Smooth muscle cell (in vitro differentiated cells): ENCODE measurements around the gene RWDD4. TPM values are rescaled to one million over a fixed set of nuclear protein-coding genes. Genes with fewer than 3 reads are reported as not detected.

ENCODE experiments used
- DNase-seq: peaks from one replicate; lab custom pipeline; 2025; ENCODE audit not compliant: unreplicated experiment; lab: John Stamatoyannopoulos, UW
- H2AFZ ChIP-seq: fragments of 200-600 bp; sonication (generic); 2 replicates; pipeline ENCODE4 v1.6.0; 2016; ENCODE audit warnings: antibody characterized with exemption, low read depth, mild to moderate bottlenecking
- H3F3A ChIP-seq: fragments of 200-600 bp; sonication (generic); 2 replicates; pipeline ENCODE4 v1.6.0; 2017; ENCODE audit warnings: antibody characterized with exemption, low read depth
- H3K27ac ChIP-seq: fragments of 200-600 bp; sonication (generic); 2 replicates; pipeline ENCODE4 v1.5.1; 2016; ENCODE audit warnings: low read depth, mild to moderate bottlenecking
- H3K27me3 ChIP-seq: fragments of 200-600 bp; sonication (generic); 2 replicates; pipeline ENCODE4 v1.6.1; 2016; ENCODE audit warnings: low read depth, mild to moderate bottlenecking
- H3K36me3 ChIP-seq: fragments of 200-600 bp; sonication (generic); 2 replicates; pipeline ENCODE4 v1.5.1; 2016; ENCODE audit warnings: low read depth
- H3K4me1 ChIP-seq: fragments of 200-600 bp; sonication (generic); 2 replicates; pipeline ENCODE4 v1.5.1; 2016; ENCODE audit warnings: low read depth
- H3K4me2 ChIP-seq: fragments of 200-600 bp; sonication (generic); 2 replicates; pipeline ENCODE4 v1.6.0; 2016; ENCODE audit warnings: mild to moderate bottlenecking
- H3K4me3 ChIP-seq: fragments of 200-600 bp; sonication (generic); 2 replicates; pipeline ENCODE4 v1.5.1; 2016; ENCODE audit warnings: mild to moderate bottlenecking
- H3K79me2 ChIP-seq: fragments of 200-600 bp; sonication (generic); 2 replicates; pipeline ENCODE4 v1.6.0; 2016; ENCODE audit warnings: low read depth, mild to moderate bottlenecking
- H3K9ac ChIP-seq: fragments of 200-600 bp; sonication (generic); 2 replicates; pipeline ENCODE4 v1.6.0; 2016; ENCODE audit warnings: low read depth
- H3K9me3 ChIP-seq: fragments of 200-600 bp; sonication (generic); replicated peaks from 2 replicates; pipeline ENCODE4 v1.5.1; 2016; ENCODE audit warnings: low read depth
- H4K20me1 ChIP-seq: fragments of 200-600 bp; sonication (generic); 2 replicates; pipeline ENCODE4 v1.6.0; 2016; ENCODE audit warnings: low read depth
- CTCF ChIP-seq: fragments of 200-600 bp; sonication (generic); IDR thresholded peaks from 2 replicates; pipeline ENCODE4 v1.5.1; 2017; ENCODE audit warnings: borderline replicate concordance, mild to moderate bottlenecking, antibody characterized with exemption; ENCODE audit not compliant: insufficient read depth, poor library complexity, severe bottlenecking
- WGBS: methylation state at CpG from one replicate; pipeline ENCODE4 v1.1.7; 2016; ENCODE audit warnings: low lambda C conversion rate; 5-methylcytosine and 5-hydroxymethylcytosine counted together
- polyA plus RNA-seq: library from polyadenylated mRNA; unstranded; fragments of >200 nt; fragmentation: Nextera tagmentation; extraction: Ambion mirVana; gene quantifications from 2 replicates; pipeline ENCODE4 v1.2.1, GENCODE V29; 2016
- total RNA-seq: library from RNA; depleted of rRNA; stranded (reverse); fragments of >200 nt; gene quantifications from 2 replicates; pipeline ENCODE4 v1.2.3, GENCODE V29; 2014

RWDD4 gene
- total and polyA plus RNA-seq, 2 experiments from 2014 or later: 20.0 to 25.1 TPM

- TF ChIP-seq CTCF: no peak
- H3K36me3 ChIP-seq: peaks cover 49% of the 10 kb centered on the region
Observed at GRCh38 chr4:183698909-183699308, 39.9 kb upstream of the RWDD4 start.

GRCh38 chr4:183691897-183692296 lies 32.9 kb upstream of the RWDD4 start:
- Histone ChIP-seq H3K4me1 (no peaks in the 10 kb centered on the region), H3K9me3 (no peaks in the 10 kb centered on the region), H3K27me3 (no peaks in the 10 kb centered on the region), H3K27ac (no peak overlapping the region), H3K36me3 (peaks cover 48% of the 10 kb centered on the region), H4K20me1 (no peaks in the 10 kb centered on the region), H3F3A (no peaks in the 10 kb centered on the region), H3K79me2 (no peaks in the 10 kb centered on the region), H3K4me3 (no peak overlapping the region), H2AFZ (no peak overlapping the region), H3K4me2 (no peak overlapping the region), H3K9ac (no peak overlapping the region)
- DNase-seq: no peak
- no peak for TF ChIP-seq CTCF

More at GRCh38 chr4:183698909-183699308, 39.9 kb upstream of the RWDD4 start:
- Histone ChIP-seq H3F3A (no peaks in the 10 kb centered on the region), H3K27ac (no peak overlapping the region), H2AFZ (no peak overlapping the region), H3K9me3 (no peaks in the 10 kb centered on the region), H3K4me1 (no peaks in the 10 kb centered on the region), H3K4me2 (no peak overlapping the region), H3K9ac (no peak overlapping the region), H4K20me1 (no peaks in the 10 kb centered on the region), H3K79me2 (peaks cover 2% of the 10 kb centered on the region), H3K4me3 (no peak overlapping the region), H3K27me3 (no peaks in the 10 kb centered on the region)
- DNase-seq: no peak

DNA sequence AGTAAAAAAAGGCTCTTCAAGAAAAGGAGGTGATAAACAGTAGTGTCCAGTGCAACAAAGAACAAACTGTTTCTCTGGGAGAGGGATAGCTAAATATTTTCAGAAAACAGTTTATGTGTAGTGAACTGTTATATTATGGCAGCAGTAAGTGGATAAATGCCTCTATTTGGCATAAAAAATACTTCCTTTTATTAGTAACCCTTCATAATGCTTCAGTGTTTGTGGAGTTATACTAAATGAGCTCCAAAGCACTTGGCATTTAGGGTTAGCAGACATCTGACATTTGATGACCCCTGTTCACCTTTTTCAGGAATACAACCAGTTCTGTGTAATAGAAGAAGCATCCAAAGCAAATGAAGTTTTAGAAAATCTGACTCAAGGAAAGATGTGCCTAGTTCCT lies 32.0 kb upstream of the RWDD4 start:
- Histone ChIP-seq H3K9ac (no peak overlapping the region), H3K27ac (no peak overlapping the region), H4K20me1 (no peaks in the 10 kb centered on the region), H3F3A (no peaks in the 10 kb centered on the region), H3K4me3 (no peak overlapping the region), H3K36me3 (peaks cover 44% of the 10 kb centered on the region), H3K4me1 (no peaks in the 10 kb centered on the region), H2AFZ (no peak overlapping the region), H3K27me3 (no peaks in the 10 kb centered on the region), H3K9me3 (no peaks in the 10 kb centered on the region), H3K79me2 (no peaks in the 10 kb centered on the region), H3K4me2 (no peak overlapping the region)
- no peak for TF ChIP-seq CTCF
- no peak for DNase-seq

DNA sequence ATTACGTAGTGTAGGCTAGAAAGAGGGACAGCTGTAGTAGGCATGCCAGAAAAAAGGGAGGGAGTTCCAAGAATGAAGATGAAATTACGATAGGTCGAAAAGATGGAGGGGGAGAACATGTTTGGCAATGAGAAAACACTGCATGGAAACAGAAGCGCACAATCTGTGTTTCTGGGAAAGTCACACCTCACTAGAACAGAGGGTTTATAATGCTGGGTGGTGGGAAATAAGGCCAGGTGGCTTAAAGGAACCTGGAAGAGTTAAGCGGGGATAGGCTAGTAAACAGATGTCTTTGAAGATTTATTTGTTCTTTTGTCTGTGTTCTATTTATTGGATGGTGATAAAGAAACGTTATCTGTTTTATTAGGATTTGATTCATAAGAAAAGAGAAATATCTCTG lies 29.2 kb upstream of the RWDD4 start:
- WGBS: 74% methylated on average over 6 of the region's 6 CpGs
- H3K36me3 ChIP-seq: peaks cover 31% of the 10 kb centered on the region
- H3F3A ChIP-seq: no peaks in the 10 kb centered on the region
- no peaks in the 10 kb centered on the region for H3K4me1 ChIP-seq
- no peak overlapping the region for H3K4me2 ChIP-seq
- H3K4me3 ChIP-seq: no peak overlapping the region
- H3K9ac ChIP-seq: no peak overlapping the region
- no peaks in the 10 kb centered on the region for H4K20me1 ChIP-seq
- no peaks in the 10 kb centered on the region for H3K79me2 ChIP-seq
- no peak overlapping the region for H3K27ac ChIP-seq
- H2AFZ ChIP-seq: no peak overlapping the region
- no peak for TF ChIP-seq CTCF
- no peaks in the 10 kb centered on the region for H3K27me3 ChIP-seq
- DNase-seq: no peak
- H3K9me3 ChIP-seq: no peaks in the 10 kb centered on the region
